Left lung (tissue), 10 donors: Measurements from ENCODE around the gene B3GAT1. TPM values are rescaled to one million over a fixed set of nuclear protein-coding genes. Genes with fewer than 3 reads are reported as not detected.

Experiments
- ATAC-seq: fragments of 200-7000 bp; cut with Tn5 transposase; one replicate; pipeline ENCODE4 v1.9.1; 2020; ENCODE audit warnings: moderate library complexity
- DNase-seq, 4 donors: peaks; one replicate each; pipeline ENCODE4 v3.0.0-alpha.2; 2013 to 2020
- H3K27ac ChIP-seq, 2 donors: fragments of 200-600 bp; sonication (generic) in 1 of 2; one replicate each; pipeline versions ENCODE4 v1.5.0 to v1.8.0; 2020 to 2021
- H3K27me3 ChIP-seq, 2 donors: fragments of 200-600 bp; sonication (generic) in 1 of 2; one replicate each; pipeline versions ENCODE4 v1.5.0 to v1.8.0; 2020 to 2021
- H3K36me3 ChIP-seq, 2 donors: fragments of 200-600 bp; sonication (generic) in 1 of 2; one replicate each; pipeline versions ENCODE4 v1.5.0 to v1.8.0; 2020 to 2021
- H3K4me1 ChIP-seq, 2 donors: fragments of 200-600 bp; one replicate each; pipeline ENCODE4 v1.8.0; 2021
- H3K4me3 ChIP-seq, 2 donors: fragments of 200-600 bp; sonication (generic) in 1 of 2; one replicate each; pipeline versions ENCODE4 v1.5.0 to v1.8.0; 2020 to 2021; ENCODE audit warnings: mild to moderate bottlenecking in 1 of 2
- H3K9me3 ChIP-seq, 2 donors: fragments of 200-600 bp; sonication (generic) in 1 of 2; one replicate each; pipeline versions ENCODE4 v1.5.0 to v1.8.0; 2020 to 2021
- intact Hi-C, 2 donors: fragments of 100-400 bp; cut with DNase I; formaldehyde crosslinking; loops; one replicate each; pipeline versions ENCODE4 v1.11.2 to v1.14.2; 2022
- polyA plus RNA-seq, 6 donors: library from polyadenylated mRNA; unstranded; fragments of 120-200 nt; gene quantifications; one replicate each; pipeline ENCODE4 v1.2.1, GENCODE V29; 2013; ENCODE audit not compliant: insufficient read length in 6 of 6
- total RNA-seq, 2 donors: library from RNA; stranded (reverse); fragmentation: NEBNext Ultra II Directional; extraction: Animal tissue kit (Norgen Biotek cat#: 25700); gene quantifications; one replicate each; pipeline ENCODE4 v1.2.1, GENCODE V29; 2021
- TF ChIP-seq, protein P1 (sequence below), 2 donors: fragments of 200-600 bp; sonication (generic) in 1 of 2; IDR thresholded peaks; one replicate each; pipeline versions ENCODE4 v1.5.0 to v1.8.0; 2021; ENCODE audit warnings: antibody characterized with exemption in 2 of 2
- donor health status: DM: no; HTN: yes; CAD: no.
- donor health status: DM: no; HTN: no; CAD: no.

Gene B3GAT1
- total and polyA plus RNA-seq, 8 donors = 0.30 to 0.99 (median 0.48) TPM

DNA sequence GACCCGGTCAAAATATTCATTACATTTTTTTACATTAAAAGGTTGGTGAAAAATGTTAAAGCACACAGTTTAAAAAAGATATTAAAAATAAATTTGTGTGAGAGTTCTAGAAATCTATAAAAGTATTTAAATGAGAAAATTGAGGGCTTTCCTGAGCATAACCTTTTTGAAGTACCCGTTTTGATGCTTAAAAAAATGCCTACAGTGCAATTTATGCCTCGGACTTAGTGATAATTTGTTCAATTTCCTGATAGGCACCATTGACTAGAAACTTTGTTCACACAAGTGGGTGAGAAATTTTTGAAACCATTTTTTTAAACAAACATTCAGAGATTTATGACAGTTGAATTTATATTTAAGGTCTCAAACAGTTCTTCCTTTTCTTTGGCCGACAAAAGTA lies 29.7 kb upstream of the B3GAT1 start:
- Histone ChIP-seq H3K4me1 (no peaks in the 10 kb centered on the region), H3K9me3 (no peaks in the 10 kb centered on the region), H3K27ac (no peak overlapping the region), H3K36me3 (no peaks in the 10 kb centered on the region), H3K4me3 (no peak overlapping the region), H3K27me3 (peaks cover 0 to 30% of the 10 kb centered on the region in 2 donors)
- DNase-seq (no peak), ATAC-seq (no peak)
- TF ChIP-seq, protein P1, sequence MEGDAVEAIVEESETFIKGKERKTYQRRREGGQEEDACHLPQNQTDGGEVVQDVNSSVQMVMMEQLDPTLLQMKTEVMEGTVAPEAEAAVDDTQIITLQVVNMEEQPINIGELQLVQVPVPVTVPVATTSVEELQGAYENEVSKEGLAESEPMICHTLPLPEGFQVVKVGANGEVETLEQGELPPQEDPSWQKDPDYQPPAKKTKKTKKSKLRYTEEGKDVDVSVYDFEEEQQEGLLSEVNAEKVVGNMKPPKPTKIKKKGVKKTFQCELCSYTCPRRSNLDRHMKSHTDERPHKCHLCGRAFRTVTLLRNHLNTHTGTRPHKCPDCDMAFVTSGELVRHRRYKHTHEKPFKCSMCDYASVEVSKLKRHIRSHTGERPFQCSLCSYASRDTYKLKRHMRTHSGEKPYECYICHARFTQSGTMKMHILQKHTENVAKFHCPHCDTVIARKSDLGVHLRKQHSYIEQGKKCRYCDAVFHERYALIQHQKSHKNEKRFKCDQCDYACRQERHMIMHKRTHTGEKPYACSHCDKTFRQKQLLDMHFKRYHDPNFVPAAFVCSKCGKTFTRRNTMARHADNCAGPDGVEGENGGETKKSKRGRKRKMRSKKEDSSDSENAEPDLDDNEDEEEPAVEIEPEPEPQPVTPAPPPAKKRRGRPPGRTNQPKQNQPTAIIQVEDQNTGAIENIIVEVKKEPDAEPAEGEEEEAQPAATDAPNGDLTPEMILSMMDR (IDR thresholded peaks at IDR 0.05) = no peak
- intact Hi-C loops = no loop called here

DNA sequence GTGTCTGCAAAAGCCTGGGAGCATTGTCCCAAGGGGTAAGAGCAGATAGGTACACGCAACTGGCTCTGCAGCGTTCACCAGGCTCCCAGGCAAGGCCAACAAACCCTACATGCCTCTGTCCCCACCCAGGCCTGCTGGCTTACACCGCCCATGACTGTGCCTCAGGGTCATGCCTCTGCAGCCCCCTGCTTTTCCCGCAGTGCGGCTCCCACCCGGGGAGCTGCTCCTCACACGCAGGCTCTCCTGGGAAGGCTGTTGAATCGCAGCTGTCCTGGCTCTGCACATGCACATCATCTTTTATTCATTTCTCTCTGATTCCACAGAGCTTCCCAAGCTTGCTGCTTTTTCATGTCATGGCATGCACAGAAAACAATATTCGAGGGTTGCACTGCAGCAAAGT lies 29.2 kb upstream of the B3GAT1 start:
- DNase-seq (no peak), ATAC-seq (no peak)
- Histone ChIP-seq H3K9me3 (no peaks in the 10 kb centered on the region), H3K27ac (no peak overlapping the region), H3K4me3 (no peak overlapping the region), H3K4me1 (no peaks in the 10 kb centered on the region), H3K27me3 (peaks cover 0 to 30% of the 10 kb centered on the region in 2 donors), H3K36me3 (no peaks in the 10 kb centered on the region)
- intact Hi-C loops = no loop called here
- TF ChIP-seq, protein P1 (IDR thresholded peaks at IDR 0.05) = no peak

DNA sequence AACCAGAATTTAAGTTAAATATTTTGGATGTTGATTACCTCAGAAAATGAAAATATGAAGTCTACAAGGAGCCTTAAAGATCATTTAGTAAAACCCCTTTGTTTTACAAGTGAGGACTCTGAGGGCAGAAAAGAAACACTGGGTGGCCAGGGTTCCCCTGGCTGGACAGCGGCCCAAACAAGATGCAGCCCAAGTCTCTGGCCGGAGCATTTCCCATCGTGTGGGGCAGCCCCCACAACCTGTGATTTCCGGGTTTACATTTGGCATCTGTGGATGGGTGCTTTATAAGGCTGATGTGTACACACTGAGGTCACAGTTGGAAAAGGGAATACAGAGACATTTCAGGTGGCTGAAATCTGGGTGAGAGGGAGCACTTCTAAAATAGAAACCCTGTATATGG lies 28.8 kb upstream of the B3GAT1 start:
- no peaks in the 10 kb centered on the region for H3K4me1 ChIP-seq
- no peak for ATAC-seq
- no peaks in the 10 kb centered on the region for H3K9me3 ChIP-seq
- no peak overlapping the region for H3K27ac ChIP-seq
- DNase-seq = no peak
- TF ChIP-seq, protein P1 (IDR thresholded peaks at IDR 0.05) = no peak
- no peaks in the 10 kb centered on the region for H3K36me3 ChIP-seq
- H3K4me3 ChIP-seq = no peak overlapping the region
- intact Hi-C loops = no loop called here
- peaks cover 0 to 30% of the 10 kb centered on the region in 2 donors for H3K27me3 ChIP-seq

DNA sequence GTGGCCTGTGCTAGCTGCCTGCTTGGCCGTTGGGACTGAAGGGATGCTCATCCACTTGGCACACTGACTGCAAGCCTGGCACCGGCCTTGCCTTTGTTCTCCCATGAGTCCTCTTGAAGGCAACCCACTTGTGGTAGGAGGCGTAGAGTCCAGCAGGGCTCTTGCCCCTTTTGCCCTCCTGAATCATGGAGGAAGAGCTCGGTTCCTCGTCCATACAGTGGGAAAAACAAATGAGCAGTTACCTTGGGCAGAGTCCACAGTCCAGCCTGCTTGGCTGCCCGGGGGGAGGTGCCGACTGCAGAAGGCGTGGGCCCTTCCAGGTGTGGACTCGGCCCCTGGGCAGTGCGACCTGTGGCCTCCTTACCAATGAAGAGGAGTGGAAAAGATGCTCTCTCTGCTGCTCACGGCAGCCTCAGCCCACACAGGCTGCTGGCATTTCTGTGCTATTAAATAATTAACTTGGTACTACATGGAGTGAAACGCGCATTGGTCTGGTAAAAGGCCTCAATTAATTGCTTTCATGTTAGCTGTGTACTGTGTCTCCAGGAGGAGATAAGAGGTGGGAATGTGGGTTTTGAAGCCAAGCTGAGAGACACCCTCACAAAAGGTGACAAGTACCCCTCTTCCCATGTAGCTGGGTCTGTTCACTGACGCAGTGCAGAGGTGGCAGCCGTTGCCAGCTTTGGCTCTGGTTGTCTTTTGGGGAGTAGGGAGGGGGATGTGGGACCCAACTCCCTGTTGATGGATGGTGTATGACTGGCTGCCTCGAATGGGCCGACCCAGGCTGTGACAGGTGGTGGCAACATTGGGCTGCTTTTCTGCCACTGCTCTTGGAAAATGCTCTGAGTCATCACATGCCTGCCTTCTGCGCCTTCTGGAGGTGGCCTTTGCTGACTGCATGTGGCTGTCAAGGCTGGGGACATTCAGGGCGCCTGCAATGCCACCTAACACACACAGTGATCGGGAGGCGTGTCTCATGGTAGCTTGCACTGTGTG lies 26.8 kb upstream of the B3GAT1 start:
- TF ChIP-seq, protein P1 (IDR thresholded peaks at IDR 0.05) = no peak
- H3K27ac ChIP-seq = no peak overlapping the region
- ATAC-seq = no peak

DNA sequence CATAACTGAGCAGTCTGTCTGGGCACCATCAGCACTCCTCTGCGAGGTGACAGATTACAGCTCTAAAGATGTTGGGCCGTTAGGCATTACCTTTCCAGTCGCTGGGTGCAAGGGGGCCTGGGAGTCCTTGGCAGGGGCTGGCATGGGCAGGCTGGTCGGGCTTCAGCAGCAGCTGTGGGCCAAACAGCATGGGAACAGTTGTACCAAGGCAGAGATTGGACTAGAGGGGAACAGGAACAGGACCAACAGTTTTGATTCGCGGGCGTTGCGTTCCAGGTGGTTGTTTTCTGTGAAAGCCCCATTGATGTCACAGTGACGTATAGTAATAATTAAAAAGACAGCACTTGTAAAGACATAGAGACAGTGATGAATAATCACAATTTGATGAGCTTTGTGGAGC lies 25.8 kb upstream of the B3GAT1 start:
- Histone ChIP-seq H3K4me3 (no peak overlapping the region), H3K27ac (no peak overlapping the region), H3K9me3 (no peaks in the 10 kb centered on the region), H3K4me1 (no peaks in the 10 kb centered on the region), H3K36me3 (no peaks in the 10 kb centered on the region), H3K27me3 (peaks cover 0 to 37% of the 10 kb centered on the region in 2 donors)
- intact Hi-C loops = no loop called here
- no peak for DNase-seq
- TF ChIP-seq, protein P1 (IDR thresholded peaks at IDR 0.05) = no peak
- no peak for ATAC-seq

More for the DNA sequence above, 26.8 kb upstream of the B3GAT1 start:
- Histone ChIP-seq H3K4me3 (no peak overlapping the region), H3K36me3 (no peaks in the 10 kb centered on the region), H3K4me1 (no peaks in the 10 kb centered on the region), H3K27me3 (peaks cover 0 to 37% of the 10 kb centered on the region in 2 donors), H3K9me3 (no peaks in the 10 kb centered on the region)
- DNase-seq = no peak
- intact Hi-C loops = no loop called here
